HG03571 (cell line): Measurements from ENCODE around the gene ME2.
"Not testable (repeated sequence)": the region's sequence is repeated elsewhere in the genome, so short reads cannot be mapped to it uniquely, and the experiment has no call there.

Source experiments
- ATAC-seq: cut with Tn5 transposase; IDR thresholded peaks from one replicate; pipeline ENCODE4 v1.9.1; 2021; ENCODE audit not compliant: unreplicated experiment

ME2 gene

GRCh38 chr18:50911006-50911405 lies 32.1 kb downstream of the ME2 start:
- no peak for ATAC-seq

DNA sequence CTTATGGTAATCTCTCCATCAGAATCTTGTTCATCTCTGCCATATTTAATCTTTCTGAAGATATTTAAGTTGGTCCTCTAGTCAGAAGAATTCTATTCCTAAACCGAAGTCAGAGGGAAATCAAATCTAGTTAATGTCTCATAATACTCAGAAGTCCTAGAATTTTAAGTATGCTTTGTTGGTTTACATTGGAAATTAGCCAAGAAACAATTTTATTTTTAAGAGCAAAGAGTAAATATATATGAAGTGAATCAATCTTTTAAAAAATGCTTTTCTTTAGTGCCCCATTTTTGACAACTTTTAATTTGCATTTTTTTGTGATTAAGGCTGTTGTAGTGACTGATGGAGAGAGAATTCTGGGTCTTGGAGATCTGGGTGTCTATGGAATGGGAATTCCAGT lies 38.1 kb downstream of the ME2 start:
- ATAC-seq: no peak

GRCh38 chr18:50918153-50918552 lies 39.2 kb downstream of the ME2 start:
- no peak for ATAC-seq

DNA sequence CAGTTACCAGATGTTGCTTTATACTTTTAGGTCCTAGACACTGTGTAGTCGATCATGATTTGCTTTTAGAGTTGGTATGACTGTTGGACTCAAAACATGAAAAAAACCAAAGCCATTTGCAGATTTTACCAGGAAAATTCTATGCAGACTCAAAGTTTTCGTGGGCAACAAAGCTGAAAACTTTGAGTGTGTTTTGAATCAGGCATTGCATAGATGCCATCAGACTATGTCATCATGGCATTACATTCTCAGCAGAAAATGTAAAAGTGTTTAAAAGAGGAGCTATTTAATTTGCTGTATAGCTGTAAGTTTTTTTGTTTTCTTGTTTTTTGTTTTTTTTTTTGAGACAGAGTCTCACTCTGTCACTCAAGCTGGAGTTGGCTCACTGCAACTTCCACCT lies 45.5 kb downstream of the ME2 start:
- no peak for ATAC-seq

DNA sequence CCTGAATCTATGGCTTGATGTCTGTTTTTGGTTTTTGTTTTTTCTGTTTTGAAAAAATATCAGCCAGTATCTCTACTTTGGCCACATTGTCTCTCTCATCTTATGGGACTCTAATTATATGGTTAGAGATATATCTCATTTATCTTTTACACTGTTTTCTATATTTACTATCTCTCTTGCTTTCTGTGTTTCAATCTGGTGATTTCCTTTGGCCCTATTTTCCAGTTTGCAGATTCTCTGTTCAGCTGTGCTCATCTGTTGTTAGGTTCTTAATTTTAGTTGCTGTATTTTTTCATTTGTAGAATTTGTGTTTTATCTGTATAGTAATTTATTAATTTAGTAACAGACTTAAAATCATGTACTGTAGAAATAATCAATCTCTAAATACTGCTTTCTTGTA lies 47.6 kb downstream of the ME2 start:
- ATAC-seq: no peak

DNA sequence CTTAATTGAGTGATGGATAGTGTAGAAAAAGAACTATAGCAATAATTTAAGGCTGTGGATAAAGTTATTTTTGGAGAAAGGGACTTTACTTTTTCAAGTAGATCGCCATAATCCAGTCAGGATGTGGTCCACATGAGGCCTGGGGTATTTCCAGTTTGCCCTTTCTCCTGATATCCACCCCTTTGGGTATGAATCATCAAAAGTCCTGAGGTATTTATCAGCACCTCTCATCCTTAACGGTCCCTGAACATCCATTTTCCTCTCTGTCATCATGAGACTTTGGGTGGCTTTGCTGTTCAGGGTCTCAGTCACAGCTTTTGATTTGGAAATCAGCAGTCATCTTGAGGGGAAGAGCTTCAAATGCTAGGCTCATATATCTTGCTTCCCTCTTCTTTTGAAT lies 49.6 kb downstream of the ME2 start:
- no peak for ATAC-seq

DNA sequence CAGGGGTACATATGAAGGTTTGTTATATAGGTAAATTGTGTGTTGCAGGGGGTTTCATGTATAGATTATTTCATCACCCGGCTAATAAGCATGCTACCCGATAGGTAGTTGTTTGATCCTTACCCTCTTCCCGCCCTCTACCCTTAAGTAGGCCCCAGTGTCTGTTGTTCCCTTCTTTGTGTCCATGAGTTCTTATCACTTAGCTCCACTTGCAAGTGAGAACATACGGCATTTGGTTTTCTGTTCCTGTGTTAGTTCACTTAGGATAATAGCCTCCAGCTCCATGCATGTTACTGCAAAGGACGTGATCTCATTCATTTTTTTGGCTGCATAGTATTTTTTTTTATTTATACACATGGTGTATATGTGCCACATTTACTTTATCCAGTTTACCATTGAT lies 54.8 kb downstream of the ME2 start:
- no peak for ATAC-seq

GRCh38 chr18:50934545-50935211 lies 55.8 kb downstream of the ME2 start:
- ATAC-seq: no peak

DNA sequence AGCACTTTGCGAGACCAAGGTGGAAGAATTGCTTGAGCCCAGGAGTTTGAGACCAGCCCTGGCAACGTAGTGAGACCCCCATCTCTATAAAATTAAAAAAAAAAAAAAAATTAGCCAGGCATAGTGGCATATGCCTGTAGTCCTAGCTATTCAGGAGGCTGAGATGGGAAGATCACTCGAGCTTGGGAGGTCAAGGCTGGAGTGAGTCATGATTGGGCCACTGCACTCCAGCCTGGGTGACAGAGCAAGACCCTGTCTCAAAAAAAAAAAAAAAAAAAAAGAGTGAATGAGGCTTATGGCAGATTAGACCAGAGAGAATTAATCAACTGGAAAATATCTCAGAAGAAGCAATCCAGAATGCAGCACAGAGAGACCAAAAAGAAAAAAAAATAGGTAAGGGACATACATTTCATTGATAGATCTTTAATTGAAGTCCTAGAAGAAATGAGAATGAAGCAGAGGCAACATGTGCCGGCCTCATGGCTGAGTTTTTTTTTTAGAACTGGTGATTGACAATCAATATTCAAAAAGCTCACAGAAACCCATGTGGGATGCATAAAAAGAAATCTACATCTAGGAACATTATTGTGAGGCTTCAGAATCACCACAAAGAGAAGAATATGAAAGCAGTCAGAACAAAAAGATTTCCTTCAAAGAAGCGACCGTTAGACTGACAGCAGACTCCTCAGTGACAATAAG lies 56.7 kb downstream of the ME2 start:
- no peak for ATAC-seq

GRCh38 chr18:50937183-50937582 lies 58.3 kb downstream of the ME2 start:
- ATAC-seq: no peak

DNA sequence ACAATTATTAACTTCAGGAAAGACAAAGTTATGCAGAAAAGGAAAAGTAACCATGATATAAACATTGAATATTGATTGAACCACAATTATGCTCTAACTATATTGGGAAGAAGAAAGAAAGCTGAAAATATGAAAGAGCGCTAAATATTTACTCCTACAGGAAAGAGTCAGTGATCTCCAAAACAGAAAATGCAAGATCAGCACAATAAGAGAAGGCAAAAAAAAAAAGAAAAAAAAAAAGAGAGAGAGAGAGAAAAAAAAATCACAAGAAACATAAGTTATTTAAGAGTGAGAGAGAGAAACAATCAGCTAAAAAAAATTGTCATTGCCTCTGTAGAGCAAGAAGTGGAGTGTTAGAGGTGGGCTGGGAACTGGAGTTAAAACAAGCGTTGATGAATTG lies 60.0 kb downstream of the ME2 start:
- ATAC-seq: no peak

DNA sequence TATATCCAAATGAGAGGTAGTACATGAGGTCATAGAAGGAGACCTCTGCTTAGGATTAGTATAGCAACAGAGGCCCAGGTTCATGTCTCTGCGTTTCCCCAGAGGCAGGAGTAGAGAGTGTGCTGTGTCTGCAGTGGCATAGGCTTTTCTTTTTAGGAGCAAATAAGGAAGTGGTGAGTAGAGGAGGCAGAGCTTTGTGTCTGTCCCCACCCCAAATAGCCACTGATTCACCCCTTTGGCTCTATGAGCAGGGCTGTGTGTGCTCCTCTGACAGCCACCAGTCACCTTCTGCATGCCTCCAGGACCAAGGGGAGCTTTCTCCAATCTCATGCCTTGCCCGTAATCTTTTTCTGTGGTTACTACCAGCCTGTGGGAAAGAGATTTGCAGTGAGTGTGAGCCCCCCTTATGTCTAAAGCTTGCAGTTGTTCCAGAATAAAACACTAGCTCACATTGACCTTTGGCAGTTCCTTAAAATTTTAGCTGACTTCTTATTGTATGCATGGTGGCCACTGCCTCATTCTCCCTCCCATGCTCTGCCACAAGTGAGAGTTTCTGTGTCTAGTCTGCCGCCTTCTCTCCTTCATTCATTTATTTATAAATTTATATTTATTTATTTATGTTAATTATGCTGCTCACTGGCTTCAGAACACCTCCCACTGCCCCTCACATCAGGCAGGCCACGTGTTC lies 65.5 kb downstream of the ME2 start:
- no peak for ATAC-seq

DNA sequence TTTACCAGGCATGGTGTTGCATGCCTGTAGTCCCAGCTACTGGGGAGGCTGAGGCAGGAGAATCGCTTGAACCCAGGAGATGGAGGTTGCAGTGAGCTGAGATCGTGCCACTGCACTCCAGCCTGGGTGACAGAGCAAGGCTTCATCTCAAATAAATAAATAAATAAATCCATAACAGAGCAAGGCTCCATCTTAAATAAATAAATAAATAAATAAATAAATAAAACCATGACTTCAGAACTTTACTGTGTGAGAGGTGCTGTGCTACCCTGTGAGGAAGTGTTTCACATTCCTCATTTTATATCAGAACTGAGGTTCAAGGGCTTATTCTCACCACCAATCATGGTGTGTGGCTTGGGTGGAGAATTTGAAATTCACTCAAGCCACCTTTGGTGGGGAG lies 67.0 kb downstream of the ME2 start:
- not testable (repeated sequence) for ATAC-seq

- ATAC-seq: no peak
Observed at GRCh38 chr18:50947899-50948298, 69.0 kb downstream of the ME2 start.

DNA sequence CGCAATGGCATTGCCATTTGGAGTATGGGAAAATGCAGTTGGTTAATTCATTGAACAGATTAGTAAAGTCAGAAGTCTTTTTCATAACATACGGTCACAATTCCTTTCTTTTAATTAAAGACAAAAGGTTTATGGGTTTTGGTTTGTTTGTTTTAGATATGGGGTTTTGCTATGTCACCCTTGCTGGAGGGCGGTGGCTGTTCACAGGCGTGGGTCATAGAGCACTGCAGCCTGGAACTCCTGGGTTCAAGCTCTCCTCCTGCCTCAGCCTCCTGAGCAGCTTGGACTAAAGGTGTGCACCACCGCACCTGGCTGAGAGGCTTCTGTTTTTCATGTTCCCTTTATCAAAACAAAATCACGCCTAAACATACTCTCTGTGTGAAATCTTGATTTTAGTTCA lies 70.3 kb downstream of the ME2 start:
- ATAC-seq: no peak

- no peak for ATAC-seq
Observed at GRCh38 chr18:50950626-50951025, 71.7 kb downstream of the ME2 start.

DNA sequence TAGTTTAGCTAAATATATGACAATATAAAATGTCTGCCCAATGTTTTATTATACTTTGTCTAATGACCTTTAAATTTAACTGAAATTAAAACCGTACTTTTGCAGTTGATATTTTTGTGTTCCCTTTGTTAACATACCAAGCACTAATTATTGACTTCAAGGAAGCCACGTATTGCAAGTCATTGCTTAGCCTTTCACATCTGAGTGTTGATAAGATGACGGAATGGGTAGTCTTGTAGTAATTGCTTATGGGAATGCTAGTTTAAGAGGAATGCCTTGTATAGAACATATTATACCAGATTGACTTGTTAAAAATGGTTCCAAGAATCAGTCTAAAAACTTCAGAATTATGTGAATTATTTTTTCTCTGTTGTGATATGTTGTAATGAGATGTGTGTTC lies 74.9 kb downstream of the ME2 start:
- ATAC-seq: no peak

DNA sequence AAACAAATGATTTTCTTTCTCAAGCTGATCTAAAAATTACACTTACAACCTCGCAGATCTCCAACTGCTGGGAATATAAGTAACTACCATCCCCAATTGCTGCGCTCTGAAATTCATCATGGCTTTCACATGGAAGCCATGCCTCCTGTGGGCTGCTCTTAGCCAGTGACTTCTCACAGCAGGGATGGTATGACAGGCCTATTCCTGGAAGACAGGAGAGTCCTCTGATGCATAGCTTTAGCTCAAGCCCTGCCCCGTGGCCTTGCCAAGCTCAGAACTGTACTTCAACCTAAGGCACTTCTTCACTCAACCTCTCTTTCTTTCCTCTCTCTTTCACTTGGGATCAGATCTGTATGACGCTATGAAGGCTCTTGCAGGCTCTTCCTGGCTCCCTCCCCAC lies 76.3 kb downstream of the ME2 start:
- ATAC-seq: no peak

DNA sequence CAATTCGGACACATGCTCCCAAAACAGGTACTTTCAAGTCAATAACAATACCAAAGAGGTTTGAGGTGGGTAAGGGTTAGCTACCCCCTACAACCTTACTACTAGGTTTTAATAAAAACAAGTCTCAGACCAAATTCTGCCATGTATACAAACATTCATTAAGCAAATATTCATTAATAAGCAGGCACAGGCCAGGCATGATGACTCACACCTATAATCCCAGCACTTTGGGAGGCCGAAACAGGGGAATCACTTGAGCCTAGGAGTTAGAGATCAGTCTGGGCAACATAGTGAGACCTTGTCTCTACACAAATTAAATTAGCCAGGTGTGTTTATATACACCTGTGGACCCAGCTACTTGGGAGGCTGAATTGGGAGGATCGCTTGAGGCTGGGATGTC lies 77.2 kb downstream of the ME2 start:
- no peak for ATAC-seq

DNA sequence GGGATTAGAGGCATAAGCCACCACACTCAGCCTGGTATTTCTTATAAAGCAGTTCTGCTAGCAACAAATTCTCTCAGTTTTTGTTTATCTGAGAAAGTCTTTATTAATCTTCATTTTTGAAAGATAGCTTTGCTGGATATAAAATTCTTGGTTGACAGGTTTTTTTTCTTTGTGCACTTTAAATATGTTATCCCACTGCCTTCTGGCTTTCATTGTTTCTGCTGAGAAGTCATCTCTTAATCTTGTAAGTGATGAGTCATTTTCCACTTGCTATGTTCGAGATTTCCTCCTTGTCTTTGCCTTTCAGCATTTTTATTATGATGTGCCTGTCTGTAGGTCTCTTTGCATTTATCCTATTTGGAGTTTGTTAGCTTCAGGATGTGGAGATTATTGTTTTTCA lies 83.1 kb downstream of the ME2 start:
- no peak for ATAC-seq

DNA sequence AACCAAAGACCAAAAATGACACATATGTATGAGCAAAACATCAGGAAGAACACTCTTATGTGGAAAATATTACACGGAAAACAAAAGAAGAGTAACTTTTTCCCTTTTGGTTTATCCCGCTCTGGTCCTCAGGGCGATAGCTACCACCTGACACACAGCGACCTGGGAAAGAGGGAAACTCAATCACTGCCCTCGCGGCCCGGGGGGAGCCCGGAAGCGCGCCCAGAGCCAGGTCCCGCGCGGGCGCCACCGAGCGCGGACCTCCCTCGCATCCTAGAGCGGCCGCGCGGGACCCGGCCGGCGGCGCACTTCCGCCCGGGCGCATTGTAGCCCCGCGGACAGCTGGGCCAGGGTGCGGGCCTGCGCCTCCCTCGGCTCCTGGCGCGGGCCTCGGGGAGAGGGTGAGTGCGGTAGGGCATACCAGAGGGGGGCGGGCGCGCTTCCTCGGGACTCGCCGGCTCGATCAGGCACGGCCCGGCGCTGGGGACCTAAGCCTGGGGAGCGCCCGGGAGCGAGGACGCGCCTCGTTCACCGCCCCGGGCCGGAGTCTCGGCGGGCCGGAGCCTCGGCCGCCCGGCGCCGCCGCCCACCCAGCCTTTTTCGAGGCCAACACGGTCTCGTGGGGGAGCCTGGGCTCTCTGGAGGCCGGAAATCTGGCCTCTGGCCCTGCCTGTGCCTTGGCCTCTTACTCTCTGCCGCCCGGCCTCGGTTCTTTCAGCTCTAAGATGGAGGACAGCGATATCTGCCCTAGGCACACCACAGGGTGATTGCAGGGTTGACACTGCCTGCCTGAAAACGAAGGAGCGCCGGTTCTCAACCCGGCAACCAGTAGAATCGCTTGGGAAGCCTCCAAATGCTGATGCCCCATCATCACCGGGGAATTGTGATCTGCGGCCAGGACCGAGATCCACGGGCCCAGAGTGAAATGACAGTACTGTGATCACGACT lies 89.1 kb downstream of the ME2 start, which contains the start of gene ELAC1:
Gene ELAC1 (plus strand): TSS at position 327 of the 948 bp plus-strand sequence. CDS start 6,365 bp downstream, outside the sequence.
- ATAC-seq: peak; percentile 95
